ENCODE results near the gene SLC40A1. TPM values are rescaled to one million over a fixed set of nuclear protein-coding genes. Genes with fewer than 3 reads are reported as not detected.

SLC40A1 gene
- total and polyA plus RNA-seq, 2 donors (not counting 1 experiment from before 2014, with no cell fraction given), result 17.2 to 97.4 TPM

GRCh38 chr2:189511210-189511959 is 69.2 kb downstream of the SLC40A1 start:
- no peak overlapping the region for H3K4me3 ChIP-seq (replicated peaks in 1 of 4; ENCODE audit: control extremely low read depth in 1 of 4, insufficient read depth in 1 of 4, low read depth in 3 of 4, low read length in 4 of 4)
- H4K20me1 ChIP-seq (ENCODE audit: control insufficient read depth, extremely low read depth, insufficient read depth, low read length), result no peaks in the 10 kb centered on the region
- TF ChIP-seq EZH2 (IDR thresholded peaks at IDR 0.05; ENCODE audit: low read length, missing control alignments) (no peak), CTCF (conservative IDR thresholded peaks at IDR 0.05 in 1 of 2, IDR thresholded peaks at IDR 0.05 in 1 of 2; ENCODE audit: low read depth in 1 of 2, low read length in 2 of 2) (no peak)

More at GRCh38 chr2:189511210-189511959, 69.2 kb downstream of the SLC40A1 start:
- no peak overlapping the region for H2AFZ ChIP-seq (ENCODE audit: low read length)
- H3K9ac ChIP-seq (ENCODE audit: insufficient read depth, low read length), result no peak overlapping the region
- no peaks in the 10 kb centered on the region for H3K79me2 ChIP-seq (ENCODE audit: control insufficient read depth, insufficient read depth, low read length)
- no peak overlapping the region for H3K4me2 ChIP-seq (ENCODE audit: extremely low read depth, insufficient read depth, low read length)
- no peaks in the 10 kb centered on the region for H3K9me3 ChIP-seq (ENCODE audit: control insufficient read depth, insufficient read depth, low read depth, low read length)
- H3K36me3 ChIP-seq (ENCODE audit: control insufficient read depth, insufficient read depth, low read length), result no peaks in the 10 kb centered on the region
- no peak for DNase-seq (ENCODE audit: low read depth in 2 of 2)
- H3K4me1 ChIP-seq (ENCODE audit: control insufficient read depth, extremely low read depth, insufficient read depth, low read length), result no peaks in the 10 kb centered on the region
- H3K27ac ChIP-seq (ENCODE audit: insufficient read depth, low read length), result no peak overlapping the region
- H3K27me3 ChIP-seq (ENCODE audit: control insufficient read depth, insufficient read depth, low read length), result no peaks in the 10 kb centered on the region

Other genes starting within 250 kb of the SLC40A1 start
- gene WDR75, start 139.3 kb downstream of the SLC40A1 start, total RNA-seq, result 46.0 and 54.0 TPM in 2 replicates
- 33.9 and 36.4 TPM in 2 replicates for gene WDR75, start 139.3 kb downstream of the SLC40A1 start, polyA plus RNA-seq
- gene ASNSD1, start 80.7 kb upstream of the SLC40A1 start, total RNA-seq, result 63.9 and 72.7 TPM in 2 replicates
- 59.4 and 70.4 TPM in 2 replicates for gene ASNSD1, start 80.7 kb upstream of the SLC40A1 start, polyA plus RNA-seq
- gene ANKAR, start 93.9 kb upstream of the SLC40A1 start, total RNA-seq, result 10.5 and 11.7 TPM in 2 replicates
- 1.3 and 2.1 TPM in 2 replicates for gene ANKAR, start 93.9 kb upstream of the SLC40A1 start, polyA plus RNA-seq
- 6.7 and 6.9 TPM in 2 replicates for gene OSGEPL1, start 182.0 kb upstream of the SLC40A1 start, total RNA-seq
- gene OSGEPL1, start 182.0 kb upstream of the SLC40A1 start, polyA plus RNA-seq, result 6.7 and 6.9 TPM in 2 replicates
- 40.8 and 68.5 TPM in 2 replicates for gene ORMDL1, start 203.6 kb upstream of the SLC40A1 start, total RNA-seq
- gene ORMDL1, start 203.6 kb upstream of the SLC40A1 start, polyA plus RNA-seq, result 60.9 and 96.7 TPM in 2 replicates
- gene PMS1, start 203.7 kb upstream of the SLC40A1 start, total RNA-seq, result 34.2 and 41.0 TPM in 2 replicates
- 15.3 and 15.7 TPM in 2 replicates for gene PMS1, start 203.7 kb upstream of the SLC40A1 start, polyA plus RNA-seq